Tibial artery (tissue), 4 donors: ENCODE measurements around the gene MGLL.

ENCODE experiments used
- DNase-seq, 2 donors: peaks; one replicate each; pipeline ENCODE4 v3.0.0-alpha.2; 2019
- H3K27ac ChIP-seq, 2 donors: fragments of 200-600 bp; sonication (generic) in 1 of 2; 1 replicate in 1 of 2; 2 replicates in 1 of 2; pipeline ENCODE4 v1.5.1; 2018 to 2019; ENCODE audit warnings: mild to moderate bottlenecking in 1 of 2
- H3K27me3 ChIP-seq, 2 donors: fragments of 200-600 bp; sonication (generic) in 1 of 2; one replicate each; pipeline versions ENCODE4 v1.5.1 to v1.6.0; 2016 to 2019
- H3K36me3 ChIP-seq, 3 donors: fragments of 200-600 bp; sonication (generic) in 2 of 3; one replicate each; pipeline ENCODE4 v1.5.1; 2016 to 2019; ENCODE audit warnings: mild to moderate bottlenecking in 2 of 3
- H3K4me1 ChIP-seq, 4 donors: fragments of 200-600 bp; sonication (generic) in 2 of 4; 1 replicate in 3 of 4; 2 replicates in 1 of 4; pipeline ENCODE4 v1.5.1; 2016 to 2019
- H3K4me3 ChIP-seq, 2 donors: fragments of 200-600 bp; sonication (generic) in 1 of 2; 1 replicate in 1 of 2; 2 replicates in 1 of 2; pipeline ENCODE4 v1.5.1; 2018 to 2019; ENCODE audit warnings: mild to moderate bottlenecking in 2 of 2
- H3K9me3 ChIP-seq, 3 donors: fragments of 200-600 bp; sonication (generic) in 1 of 3; one replicate each; pipeline ENCODE4 v1.5.1; 2016 to 2019
- CTCF ChIP-seq, 2 experiments: fragments of 200-600 bp in 1 of 2; fragments of 450-650 bp in 1 of 2; IDR thresholded peaks; one replicate each; pipeline ENCODE4 v1.5.1; 2017 to 2019; ENCODE audit warnings: antibody characterized with exemption in 2 of 2, mild to moderate bottlenecking in 1 of 2, moderate library complexity in 1 of 2
- intact Hi-C: fragments of 100-400 bp; cut with DNase I; formaldehyde crosslinking; loops from one replicate; pipeline ENCODE4 v1.15.0; 2023; ENCODE audit warnings: low total_unique reads

Gene MGLL

GRCh38 chr3:127835993-127836882 lies 13.9 kb upstream of the MGLL start:
- intact Hi-C loops, result loop anchor here (10.0 kb wide), 1 partner anchor 261 kb away; no protein-coding TSS in a partner anchor
- Histone ChIP-seq H3K27me3 (no peaks in the 10 kb centered on the region), H3K36me3 (no peaks in the 10 kb centered on the region), H3K4me3 (no peak overlapping the region), H3K4me1 (no peaks in the 10 kb centered on the region), H3K9me3 (no peaks in the 10 kb centered on the region), H3K27ac (no peak overlapping the region)
- DNase-seq, result no peak
- TF ChIP-seq CTCF (IDR thresholded peaks at IDR 0.05), result no peak

GRCh38 chr3:127834771-127835170 lies 12.5 kb upstream of the MGLL start:
- DNase-seq, result no peak
- TF ChIP-seq CTCF (IDR thresholded peaks at IDR 0.05), result no peak
- no peaks in the 10 kb centered on the region for H3K27me3 ChIP-seq
- no peaks in the 10 kb centered on the region for H3K4me1 ChIP-seq
- H3K27ac ChIP-seq, result no peak overlapping the region
- no peaks in the 10 kb centered on the region for H3K36me3 ChIP-seq
- H3K4me3 ChIP-seq, result no peak overlapping the region
- H3K9me3 ChIP-seq, result peaks cover 0 to 6% (median 6%) of the 10 kb centered on the region in 3 donors
- intact Hi-C loops, result loop anchor here (10.0 kb wide), 1 partner anchor 260 kb away; no protein-coding TSS in a partner anchor

GRCh38 chr3:127833281-127834032 lies 11.1 kb upstream of the MGLL start:
- Histone ChIP-seq H3K27me3 (no peaks in the 10 kb centered on the region), H3K4me3 (no peak overlapping the region), H3K4me1 (no peaks in the 10 kb centered on the region), H3K36me3 (no peaks in the 10 kb centered on the region), H3K9me3 (peaks cover 0 to 11% (median 7%) of the 10 kb centered on the region in 3 donors), H3K27ac (no peak overlapping the region)
- TF ChIP-seq CTCF (IDR thresholded peaks at IDR 0.05), result no peak
- intact Hi-C loops, result loop anchor here (10.0 kb wide), 1 partner anchor 259 kb away; no protein-coding TSS in a partner anchor
- DNase-seq, result no peak

GRCh38 chr3:127831723-127832172 lies 9.4 kb upstream of the MGLL start:
- intact Hi-C loops, result loop anchor here (10.0 kb wide), 1 partner anchor 257 kb away; no protein-coding TSS in a partner anchor
- Histone ChIP-seq H3K4me3 (no peak overlapping the region), H3K4me1 (no peaks in the 10 kb centered on the region), H3K9me3 (peaks cover 0 to 18% (median 7%) of the 10 kb centered on the region in 3 donors), H3K36me3 (no peaks in the 10 kb centered on the region), H3K27ac (no peak overlapping the region), H3K27me3 (no peaks in the 10 kb centered on the region)
- DNase-seq, result no peak
- peak; percentile 19 to 23 for TF ChIP-seq CTCF (IDR thresholded peaks at IDR 0.05)

GRCh38 chr3:127829537-127829936 lies 7.2 kb upstream of the MGLL start:
- Histone ChIP-seq H3K4me1 (no peaks in the 10 kb centered on the region), H3K27ac (no peak overlapping the region), H3K9me3 (peaks cover 0 to 18% (median 7%) of the 10 kb centered on the region in 3 donors), H3K4me3 (no peak overlapping the region), H3K27me3 (no peaks in the 10 kb centered on the region), H3K36me3 (no peaks in the 10 kb centered on the region)
- intact Hi-C loops, result no loop called here
- no peak for TF ChIP-seq CTCF (IDR thresholded peaks at IDR 0.05)
- no peak for DNase-seq
